Skeletal muscle tissue (tissue), 4 donors: ENCODE results near the gene LDB3. TPM values are rescaled to one million over a fixed set of nuclear protein-coding genes. Genes with fewer than 3 reads are reported as not detected.
A peak's percentile ranks its signal among the peaks of the same experiment; 100 is the strongest.
"Not testable (repeated sequence)": the region's sequence is repeated elsewhere in the genome, so short reads cannot be mapped to it uniquely, and the experiment has no call there.

Source experiments
- H3K27ac ChIP-seq: one replicate; pipeline ENCODE4 v1.7.0; 2013; ENCODE audit warnings: mild to moderate bottlenecking, low read depth, low read length, inconsistent platforms
- H3K27me3 ChIP-seq, 3 donors: one replicate each; pipeline ENCODE4 v1.7.0; 2013; ENCODE audit warnings: low read length in 3 of 3; ENCODE audit not compliant: control insufficient read depth in 3 of 3, insufficient read depth in 3 of 3
- H3K36me3 ChIP-seq, 3 donors: one replicate each; pipeline ENCODE4 v1.7.0; 2013; ENCODE audit warnings: low read length in 3 of 3; ENCODE audit not compliant: control insufficient read depth in 3 of 3, insufficient read depth in 3 of 3
- H3K4me1 ChIP-seq, 3 donors: one replicate each; pipeline ENCODE4 v1.7.0; 2013; ENCODE audit warnings: low read length in 3 of 3, mild to moderate bottlenecking in 3 of 3; ENCODE audit not compliant: control insufficient read depth in 3 of 3, insufficient read depth in 3 of 3
- H3K4me3 ChIP-seq, 3 donors: one replicate each; pipeline ENCODE4 v1.7.0; 2013; ENCODE audit warnings: low read length in 3 of 3
- H3K9ac ChIP-seq, 3 donors: one replicate each; pipeline ENCODE4 v1.7.0; 2013; ENCODE audit warnings: low read length in 3 of 3, mild to moderate bottlenecking in 3 of 3, moderate library complexity in 2 of 3, low read depth in 1 of 3
- H3K9me3 ChIP-seq, 3 donors: one replicate each; pipeline ENCODE4 v1.7.0; 2013; ENCODE audit warnings: low read length in 3 of 3; ENCODE audit not compliant: control insufficient read depth in 3 of 3
- total RNA-seq: library from RNA; depleted of rRNA; stranded (reverse); fragments of >200 nt; gene quantifications from one replicate; pipeline ENCODE4 v1.2.3, GENCODE V29; 2014
- donor health status: Osteomylitis.

LDB3 gene
- total RNA-seq, 1 donor from 2014 or later: 87.7 TPM

- peak overlapping the region; percentile 19 for H3K27ac ChIP-seq
- H3K27me3 ChIP-seq: no peaks in the 10 kb centered on the region
- no peaks in the 10 kb centered on the region for H3K36me3 ChIP-seq
- H3K4me1 ChIP-seq: peaks cover 23 to 29% (median 25%) of the 10 kb centered on the region in 3 donors
- H3K9ac ChIP-seq: no peak overlapping the region
- H3K4me3 ChIP-seq: no peak overlapping the region
- no peaks in the 10 kb centered on the region for H3K9me3 ChIP-seq
Observed at GRCh38 chr10:86644152-86644793, 24.0 kb upstream of the LDB3 start.

DNA sequence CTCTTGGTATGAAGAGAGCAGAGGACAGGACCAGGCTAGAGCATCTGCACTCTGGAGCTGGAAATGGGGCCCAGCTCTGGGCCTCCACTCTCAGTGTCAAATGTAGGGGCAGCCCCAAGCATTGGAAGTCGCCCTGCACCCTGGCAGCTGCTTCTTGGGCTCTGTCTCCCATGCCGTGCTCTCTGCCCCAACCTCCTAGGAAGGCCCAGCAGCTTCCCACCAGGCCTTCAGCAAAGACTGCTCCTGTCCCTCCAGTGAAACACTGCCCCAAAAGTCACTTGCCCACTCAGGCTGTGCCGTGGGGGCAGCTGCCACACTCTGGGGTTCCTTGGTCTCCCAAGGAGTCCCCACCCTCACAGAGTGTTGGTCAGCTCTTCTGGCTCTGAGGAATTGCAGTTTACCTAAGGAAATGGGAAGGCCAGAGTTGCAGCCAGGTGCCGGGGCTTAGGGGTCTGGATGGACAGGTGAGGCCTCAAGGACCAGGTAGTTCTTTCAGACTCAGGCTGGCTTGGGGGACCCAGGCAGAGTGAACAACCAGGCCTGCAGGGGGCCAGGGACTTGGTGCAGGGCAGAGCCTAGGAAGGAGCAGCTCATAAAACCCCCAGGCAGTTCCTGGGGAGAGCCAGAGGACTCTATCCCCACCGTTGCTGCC, 23.4 kb upstream of the LDB3 start:
- no peaks in the 10 kb centered on the region for H3K36me3 ChIP-seq
- H3K9me3 ChIP-seq: no peaks in the 10 kb centered on the region
- no peak overlapping the region for H3K4me3 ChIP-seq
- peaks cover 30 to 35% (median 31%) of the 10 kb centered on the region in 3 donors for H3K4me1 ChIP-seq
- no peaks in the 10 kb centered on the region for H3K27me3 ChIP-seq
- H3K9ac ChIP-seq: no peak overlapping the region
- peak overlapping the region; percentile 19 for H3K27ac ChIP-seq

DNA sequence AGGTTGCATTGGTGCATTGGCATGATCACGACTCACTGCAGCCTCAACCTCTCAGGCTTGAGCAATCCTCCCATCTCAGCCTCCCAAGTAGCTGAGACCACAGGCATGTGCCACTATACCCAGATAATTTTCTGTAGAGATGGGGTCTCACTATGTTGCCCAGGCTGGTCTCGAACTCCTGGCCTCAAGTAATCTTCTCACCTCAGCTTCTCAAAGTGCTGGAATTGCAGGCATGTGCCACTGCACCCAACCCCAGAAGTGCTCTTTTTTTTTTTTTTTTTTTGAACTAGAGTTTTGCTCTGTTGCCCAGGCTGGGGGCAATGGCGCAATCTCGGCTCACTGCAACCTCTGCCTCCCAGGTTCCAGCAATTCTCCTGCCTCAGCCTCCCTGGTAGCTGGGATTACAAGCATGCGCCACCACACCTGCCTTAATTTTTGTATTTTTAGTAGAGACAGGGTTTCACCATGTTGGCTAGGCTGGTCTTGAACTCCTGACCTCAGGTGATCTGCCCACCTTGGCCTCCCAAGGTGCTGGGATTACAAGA, 22.6 kb upstream of the LDB3 start:
- H3K4me1 ChIP-seq: peaks cover 37 to 43% (median 38%) of the 10 kb centered on the region in 3 donors
- not testable (repeated sequence) for H3K9ac ChIP-seq, H3K27me3 ChIP-seq, H3K9me3 ChIP-seq, H3K36me3 ChIP-seq, H3K4me3 ChIP-seq, H3K27ac ChIP-seq

DNA sequence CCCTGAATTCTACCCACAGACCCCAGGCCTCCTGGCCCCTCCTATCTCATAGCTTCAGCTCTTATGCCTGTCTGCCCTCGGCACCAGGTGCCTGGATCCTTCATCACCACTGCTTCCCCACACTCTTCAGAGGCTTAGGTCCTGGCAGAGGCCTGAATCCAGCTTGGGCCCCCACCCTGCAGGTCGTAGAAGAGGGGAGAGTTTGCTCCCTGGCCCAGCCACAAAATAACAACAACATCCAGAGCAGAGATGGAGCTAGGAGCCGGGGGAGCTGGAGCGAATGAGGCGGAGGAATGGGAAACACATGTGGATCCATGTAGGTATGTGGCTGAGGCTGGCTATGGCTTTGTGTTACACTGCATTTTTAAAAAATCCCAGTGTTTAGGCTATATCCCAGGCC, 21.8 kb upstream of the LDB3 start:
- no peak overlapping the region for H3K27ac ChIP-seq
- peaks cover 46 to 47% (median 46%) of the 10 kb centered on the region in 3 donors for H3K4me1 ChIP-seq
- no peaks in the 10 kb centered on the region for H3K36me3 ChIP-seq

DNA sequence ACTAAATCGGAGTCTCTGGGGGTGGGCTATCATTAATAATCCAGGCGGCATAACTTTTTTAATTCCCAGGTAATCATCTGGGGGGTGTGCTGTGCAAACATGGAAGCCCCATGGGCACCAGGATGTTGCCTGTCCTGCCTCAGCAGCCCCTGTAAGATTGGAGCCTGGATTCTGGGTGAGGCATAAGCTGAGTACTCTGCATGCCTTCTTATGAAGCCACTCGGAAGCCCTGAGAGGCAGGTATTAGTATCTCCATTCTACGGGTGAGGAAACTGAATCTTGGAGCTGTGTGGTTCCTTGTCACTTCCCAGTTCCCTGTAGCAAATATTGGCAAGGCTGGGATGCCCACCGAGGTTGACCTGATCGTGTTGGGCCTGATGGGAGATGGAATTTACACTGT, 21.4 kb upstream of the LDB3 start:
- Histone ChIP-seq H3K27ac (no peak overlapping the region), H3K9me3 (no peaks in the 10 kb centered on the region), H3K4me1 (peaks cover 46 to 48% (median 47%) of the 10 kb centered on the region in 3 donors), H3K36me3 (no peaks in the 10 kb centered on the region), H3K27me3 (no peaks in the 10 kb centered on the region), H3K4me3 (no peak overlapping the region), H3K9ac (no peak overlapping the region)

More for the DNA sequence above, 21.8 kb upstream of the LDB3 start:
- no peaks in the 10 kb centered on the region for H3K9me3 ChIP-seq
- H3K9ac ChIP-seq: no peak overlapping the region
- no peaks in the 10 kb centered on the region for H3K27me3 ChIP-seq
- H3K4me3 ChIP-seq: no peak overlapping the region

DNA sequence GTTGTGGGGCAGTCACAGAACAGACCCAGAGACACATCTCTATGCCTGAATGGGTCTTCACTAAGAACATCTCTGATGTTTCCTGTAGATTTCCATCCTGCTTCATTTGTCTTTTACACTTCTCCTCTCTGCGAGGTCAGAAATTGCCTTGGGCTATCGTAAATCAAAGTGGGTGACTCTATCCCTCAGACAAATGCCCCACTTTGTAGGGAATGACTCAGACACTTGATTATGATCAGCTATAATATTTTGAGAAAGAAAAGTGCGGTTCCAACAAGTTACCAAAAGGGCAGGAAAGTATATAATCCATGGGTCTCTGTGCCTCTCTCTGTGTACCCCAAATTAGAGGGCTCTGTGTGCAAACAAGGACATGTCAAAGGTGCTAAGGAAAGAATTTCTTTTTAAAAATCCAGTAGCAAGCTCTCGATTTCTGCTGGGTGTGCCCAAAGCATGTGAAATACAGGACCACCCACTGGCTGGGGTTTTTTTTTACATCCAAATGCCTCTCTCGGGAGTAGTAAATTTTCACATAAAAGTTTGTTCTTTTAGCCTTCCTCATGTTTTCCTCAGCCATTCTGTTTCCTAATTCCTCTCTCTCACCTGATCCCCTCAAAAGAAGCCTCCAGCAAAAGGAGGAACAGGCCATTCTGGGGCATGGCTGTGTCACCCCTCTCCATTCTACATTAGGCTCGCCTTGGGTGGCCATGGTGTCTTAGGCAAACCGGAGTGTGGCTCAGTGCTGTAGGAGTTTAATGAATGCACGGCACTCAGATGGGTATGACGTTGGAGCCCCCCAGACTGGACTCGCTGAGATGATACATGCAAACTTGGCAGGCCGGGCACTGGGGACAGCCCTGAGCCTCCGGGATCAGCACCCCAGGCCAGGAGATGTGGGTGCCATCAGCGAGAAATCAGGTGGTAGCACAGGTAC, 20.3 kb upstream of the LDB3 start:
- no peaks in the 10 kb centered on the region for H3K36me3 ChIP-seq
- peaks cover 41 to 45% (median 41%) of the 10 kb centered on the region in 3 donors for H3K4me1 ChIP-seq
- no peak overlapping the region for H3K27ac ChIP-seq
- no peaks in the 10 kb centered on the region for H3K9me3 ChIP-seq
- H3K27me3 ChIP-seq: no peaks in the 10 kb centered on the region
- no peak overlapping the region for H3K4me3 ChIP-seq
- peak overlapping the region in 1 of 3 donors; percentile 8 for H3K9ac ChIP-seq

DNA sequence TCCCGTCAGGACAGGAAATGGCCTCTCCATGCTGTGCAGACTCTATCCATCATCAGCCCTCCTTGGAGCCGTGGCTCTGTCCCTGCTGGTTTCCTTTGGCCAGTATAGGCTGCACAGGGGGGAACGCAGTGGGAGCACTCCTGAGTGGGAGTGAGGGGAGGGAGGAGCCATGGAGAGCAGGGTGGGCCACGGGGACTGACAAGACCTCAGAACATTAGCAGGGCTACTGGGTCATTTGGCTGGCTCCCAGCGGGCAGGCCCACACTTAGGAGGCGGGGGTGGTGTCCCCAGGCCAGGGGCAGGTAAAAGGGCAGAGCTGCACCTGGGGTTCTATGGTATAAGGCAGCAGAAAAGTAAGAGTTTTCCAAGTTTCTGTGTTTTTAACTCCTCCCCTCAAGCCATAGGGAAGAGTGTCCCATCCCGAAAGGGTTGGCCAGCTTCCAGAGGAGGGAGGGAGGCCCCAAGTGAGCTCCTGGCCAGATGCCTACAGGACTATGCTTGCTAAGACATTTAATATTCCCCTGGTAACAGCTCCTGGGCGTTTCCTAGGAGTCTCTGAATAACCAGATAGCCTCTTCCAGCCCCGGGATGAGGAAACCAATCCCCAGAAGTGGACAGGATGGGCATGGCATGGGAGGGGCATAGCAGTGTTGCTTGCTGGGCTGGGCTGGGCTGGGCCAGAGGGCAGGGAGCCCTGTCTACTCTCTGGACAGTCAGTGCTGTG, 19.4 kb upstream of the LDB3 start:
- Histone ChIP-seq H3K36me3 (no peaks in the 10 kb centered on the region), H3K9me3 (no peaks in the 10 kb centered on the region), H3K4me3 (no peak overlapping the region), H3K9ac (peak overlapping the region in 1 of 3 donors; percentile 57), H3K27me3 (no peaks in the 10 kb centered on the region), H3K27ac (peak overlapping the region; percentile 19), H3K4me1 (peaks cover 33 to 39% (median 36%) of the 10 kb centered on the region in 3 donors)

DNA sequence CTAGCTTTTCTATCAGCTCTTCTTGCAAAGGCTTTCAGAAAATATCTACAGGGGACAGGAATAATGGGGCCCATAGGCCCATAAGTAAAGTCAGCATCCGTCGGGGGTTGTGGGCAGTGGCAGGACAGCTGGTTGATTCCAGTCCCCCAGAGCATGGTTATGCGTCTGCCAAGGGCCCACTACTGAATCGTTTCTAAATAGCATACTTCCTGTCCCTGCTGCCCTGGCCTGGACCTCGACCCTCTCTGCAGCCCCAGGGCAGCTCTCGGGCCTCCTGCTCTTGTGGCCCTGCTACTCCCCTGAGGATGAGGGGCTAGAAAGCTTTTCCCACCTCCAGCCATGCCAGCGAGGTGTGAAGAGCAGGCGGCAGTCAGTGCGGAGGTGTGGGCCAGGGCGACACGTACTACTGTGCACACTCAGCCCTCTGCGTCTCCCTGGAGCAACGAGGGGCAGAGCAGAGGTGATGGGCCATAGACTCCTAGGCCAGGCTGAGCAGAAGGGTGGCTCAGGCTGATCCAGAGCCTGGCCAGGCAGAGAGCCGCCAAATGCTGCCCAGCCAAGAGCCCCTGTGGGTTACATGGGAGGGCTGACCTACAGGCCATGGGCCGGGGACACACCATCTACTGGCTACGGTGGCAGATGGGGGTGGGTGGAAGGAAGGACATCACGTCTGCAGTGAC, 18.7 kb upstream of the LDB3 start:
- Histone ChIP-seq H3K27ac (peak overlapping the region; percentile 19), H3K4me1 (peaks cover 32 to 37% (median 36%) of the 10 kb centered on the region in 3 donors), H3K36me3 (no peaks in the 10 kb centered on the region), H3K4me3 (peak overlapping the region in 1 of 3 donors; percentile 6), H3K27me3 (peaks cover 0 to 3% (median 0%) of the 10 kb centered on the region in 3 donors), H3K9ac (peak overlapping the region in 1 of 3 donors; percentile 57), H3K9me3 (no peaks in the 10 kb centered on the region)

DNA sequence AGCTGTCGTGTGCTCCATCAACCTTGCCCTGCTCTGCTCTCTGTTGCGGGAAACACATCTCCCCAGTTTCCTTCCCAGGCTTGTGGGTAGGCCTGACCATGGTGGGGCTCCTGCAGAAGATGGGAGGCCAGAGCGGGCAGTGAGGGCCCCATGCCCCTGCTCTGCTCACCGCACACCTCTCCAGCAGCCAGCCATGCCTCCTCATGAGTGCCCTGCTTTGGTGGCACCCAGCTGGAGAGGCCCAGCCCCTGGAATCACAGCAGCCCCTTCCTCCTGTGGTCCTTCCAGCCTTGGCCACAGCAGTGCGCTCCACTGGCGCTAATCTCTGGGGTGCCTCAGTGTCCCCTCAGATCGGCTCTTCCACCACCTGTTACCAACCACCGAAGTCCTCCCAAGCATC, 18.2 kb upstream of the LDB3 start:
- H3K27ac ChIP-seq: no peak overlapping the region
- H3K9me3 ChIP-seq: no peaks in the 10 kb centered on the region
- H3K27me3 ChIP-seq: peaks cover 0 to 3% (median 0%) of the 10 kb centered on the region in 3 donors
- H3K4me1 ChIP-seq: peaks cover 30 to 37% (median 33%) of the 10 kb centered on the region in 3 donors
- H3K36me3 ChIP-seq: no peaks in the 10 kb centered on the region
- H3K9ac ChIP-seq: peak overlapping the region in 1 of 3 donors; percentile 57
- H3K4me3 ChIP-seq: no peak overlapping the region
